ENCODE results near the gene COLEC11. TPM values are rescaled to one million over a fixed set of nuclear protein-coding genes. Genes with fewer than 3 reads are reported as not detected.

COLEC11 gene
- total RNA-seq, 1 donor from 2014 or later = 1.5 TPM

- no peak for TF ChIP-seq CTCF (IDR thresholded peaks at IDR 0.05)
- H3K27ac ChIP-seq = no peak overlapping the region
- DNase-seq (no peak), ATAC-seq (no peak)
- peaks cover 18% of the 10 kb centered on the region for H3K4me1 ChIP-seq
- no peaks in the 10 kb centered on the region for H3K9me3 ChIP-seq
- H3K36me3 ChIP-seq = peaks cover 21% of the 10 kb centered on the region
- no peaks in the 10 kb centered on the region for H3K27me3 ChIP-seq
- no peak overlapping the region for H3K4me3 ChIP-seq
- intact Hi-C loops (cut with DNase I) = no loop called here
Measured at GRCh38 chr2:3587021-3587420, 7.9 kb upstream of the COLEC11 start.

- Histone ChIP-seq H3K36me3 (peaks cover 17% of the 10 kb centered on the region), H3K4me3 (no peak overlapping the region), H3K4me1 (peaks cover 18% of the 10 kb centered on the region), H3K27me3 (no peaks in the 10 kb centered on the region), H3K9me3 (no peaks in the 10 kb centered on the region), H3K27ac (no peak overlapping the region)
- no peak for TF ChIP-seq CTCF (IDR thresholded peaks at IDR 0.05)
- ATAC-seq (no peak), DNase-seq (no peak)
- intact Hi-C loops (cut with DNase I) = no loop called here
Measured at GRCh38 chr2:3587432-3587831, 7.5 kb upstream of the COLEC11 start.

- intact Hi-C loops (cut with DNase I) = no loop called here
- H3K4me3 ChIP-seq = no peak overlapping the region
- H3K27ac ChIP-seq = no peak overlapping the region
- H3K27me3 ChIP-seq = no peaks in the 10 kb centered on the region
- peaks cover 18% of the 10 kb centered on the region for H3K4me1 ChIP-seq
- DNase-seq (no peak), ATAC-seq (no peak)
- no peaks in the 10 kb centered on the region for H3K9me3 ChIP-seq
- no peak for TF ChIP-seq CTCF (IDR thresholded peaks at IDR 0.05)
- peaks cover 10% of the 10 kb centered on the region for H3K36me3 ChIP-seq
Measured at GRCh38 chr2:3588084-3588483, 6.8 kb upstream of the COLEC11 start.

- no peak for DNase-seq
- H3K27ac ChIP-seq = no peak overlapping the region
- no peak for ATAC-seq
- no peaks in the 10 kb centered on the region for H3K27me3 ChIP-seq
- no peak overlapping the region for H3K4me3 ChIP-seq
- H3K4me1 ChIP-seq = peaks cover 18% of the 10 kb centered on the region
- intact Hi-C loops (cut with DNase I) = no loop called here
- no peaks in the 10 kb centered on the region for H3K9me3 ChIP-seq
- H3K36me3 ChIP-seq = peaks cover under 1% of the 10 kb centered on the region
- TF ChIP-seq CTCF (IDR thresholded peaks at IDR 0.05) = no peak
Measured at GRCh38 chr2:3589086-3589485, 5.8 kb upstream of the COLEC11 start.

GRCh38 chr2:3595404-3595803 lies 492 bp downstream of the COLEC11 start:
- H3K36me3 ChIP-seq = no peaks in the 10 kb centered on the region
- no peak for TF ChIP-seq CTCF (IDR thresholded peaks at IDR 0.05)
- H3K27ac ChIP-seq = no peak overlapping the region
- peaks cover 8% of the 10 kb centered on the region for H3K4me1 ChIP-seq
- no peak for ATAC-seq
- no peak overlapping the region for H3K4me3 ChIP-seq
- no peaks in the 10 kb centered on the region for H3K27me3 ChIP-seq
- intact Hi-C loops (cut with DNase I) = no loop called here
- no peak for DNase-seq
- no peaks in the 10 kb centered on the region for H3K9me3 ChIP-seq

GRCh38 chr2:3595985-3596384 lies 1.1 kb downstream of the COLEC11 start:
- Histone ChIP-seq H3K36me3 (no peaks in the 10 kb centered on the region), H3K9me3 (no peaks in the 10 kb centered on the region), H3K4me1 (peaks cover 8% of the 10 kb centered on the region), H3K4me3 (no peak overlapping the region), H3K27me3 (no peaks in the 10 kb centered on the region), H3K27ac (no peak overlapping the region)
- ATAC-seq = no peak
- no peak for TF ChIP-seq CTCF (IDR thresholded peaks at IDR 0.05)
- no peak for DNase-seq
- intact Hi-C loops (cut with DNase I) = no loop called here
